Fibroblast of skin of abdomen (primary cell): ENCODE measurements around the gene TAAR6.
"Not testable (repeated sequence)": the region's sequence is repeated elsewhere in the genome, so short reads cannot be mapped to it uniquely, and the experiment has no call there.

Source experiments
- DNase-seq: peaks from one replicate; pipeline ENCODE4 v3.0.0-alpha.2; 2013

The TAAR6 gene

GRCh38 chr6:132590362-132590761 lies 20.2 kb downstream of the TAAR6 start:
- no peak for DNase-seq

GRCh38 chr6:132592855-132593254 lies 22.7 kb downstream of the TAAR6 start:
- no peak for DNase-seq

- DNase-seq, result no peak
Observed at GRCh38 chr6:132596201-132596600, 26.1 kb downstream of the TAAR6 start.

- peak; percentile 1 for DNase-seq
Observed at GRCh38 chr6:132598473-132598872, 28.4 kb downstream of the TAAR6 start.

GRCh38 chr6:132600900-132601299 lies 30.8 kb downstream of the TAAR6 start:
- DNase-seq, result not testable (repeated sequence)

- no peak for DNase-seq
Observed at GRCh38 chr6:132604635-132605152, 34.6 kb downstream of the TAAR6 start.

GRCh38 chr6:132607544-132608233 lies 37.6 kb downstream of the TAAR6 start:
- no peak for DNase-seq

- no peak for DNase-seq
Observed at GRCh38 chr6:132611616-132612015, 41.5 kb downstream of the TAAR6 start.

GRCh38 chr6:132612449-132613108 lies 42.5 kb downstream of the TAAR6 start:
- no peak for DNase-seq

GRCh38 chr6:132614554-132614953 lies 44.4 kb downstream of the TAAR6 start:
- DNase-seq, result no peak

GRCh38 chr6:132616677-132617076 lies 46.6 kb downstream of the TAAR6 start:
- no peak for DNase-seq
